OCI-LY3 (cell line): ENCODE data around the gene TCF4.

ENCODE experiments used
- EZH2phosphoT487 ChIP-seq: fragments of 200-600 bp; shearing (Covaris generic); IDR thresholded peaks from 2 replicates; pipeline ENCODE4 v1.6.1; 2018; ENCODE audit warnings: antibody characterized with exemption, mixed run types, low read depth
- TF ChIP-seq, protein P1 (sequence below): fragments of 200-600, 300-600 bp; sonication (generic); IDR thresholded peaks from 2 replicates; pipeline ENCODE4 v1.5.1; 2014; ENCODE audit warnings: antibody characterized with exemption, low read length, low read depth

DNA sequence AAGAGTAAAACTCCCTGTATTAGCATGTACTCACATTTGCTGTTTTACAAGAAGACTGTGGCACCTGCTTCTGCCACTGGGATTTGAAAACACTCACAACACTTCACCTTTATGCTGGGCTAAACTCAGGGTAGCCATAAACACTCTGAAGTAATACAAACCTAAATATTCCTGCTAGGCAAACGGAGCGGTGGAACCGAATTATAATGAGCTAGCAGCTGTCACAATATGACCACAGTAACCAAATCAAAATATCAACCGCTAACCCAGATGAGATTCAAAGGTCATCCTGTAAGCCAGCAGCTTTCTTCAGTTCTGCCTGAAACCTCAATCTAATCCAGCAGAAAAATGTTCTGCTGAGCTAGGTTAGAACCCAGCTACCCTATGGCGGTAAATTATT, 132.1 kb downstream of the TCF4 start:
- TF ChIP-seq, protein P1, sequence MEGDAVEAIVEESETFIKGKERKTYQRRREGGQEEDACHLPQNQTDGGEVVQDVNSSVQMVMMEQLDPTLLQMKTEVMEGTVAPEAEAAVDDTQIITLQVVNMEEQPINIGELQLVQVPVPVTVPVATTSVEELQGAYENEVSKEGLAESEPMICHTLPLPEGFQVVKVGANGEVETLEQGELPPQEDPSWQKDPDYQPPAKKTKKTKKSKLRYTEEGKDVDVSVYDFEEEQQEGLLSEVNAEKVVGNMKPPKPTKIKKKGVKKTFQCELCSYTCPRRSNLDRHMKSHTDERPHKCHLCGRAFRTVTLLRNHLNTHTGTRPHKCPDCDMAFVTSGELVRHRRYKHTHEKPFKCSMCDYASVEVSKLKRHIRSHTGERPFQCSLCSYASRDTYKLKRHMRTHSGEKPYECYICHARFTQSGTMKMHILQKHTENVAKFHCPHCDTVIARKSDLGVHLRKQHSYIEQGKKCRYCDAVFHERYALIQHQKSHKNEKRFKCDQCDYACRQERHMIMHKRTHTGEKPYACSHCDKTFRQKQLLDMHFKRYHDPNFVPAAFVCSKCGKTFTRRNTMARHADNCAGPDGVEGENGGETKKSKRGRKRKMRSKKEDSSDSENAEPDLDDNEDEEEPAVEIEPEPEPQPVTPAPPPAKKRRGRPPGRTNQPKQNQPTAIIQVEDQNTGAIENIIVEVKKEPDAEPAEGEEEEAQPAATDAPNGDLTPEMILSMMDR, result no peak
- no peak for TF ChIP-seq EZH2phosphoT487
